IPS-20b (cell line): ENCODE results near the gene CCDC78.

Experiments used
- H3K27ac ChIP-seq: one replicate; pipeline ENCODE4 v1.5.1; 2013; ENCODE audit warnings: low read length
- H3K27me3 ChIP-seq: 2 replicates; pipeline ENCODE4 v1.6.1; 2013; ENCODE audit warnings: mild to moderate bottlenecking, low read length, inconsistent platforms; ENCODE audit not compliant: insufficient read depth
- H3K36me3 ChIP-seq: 2 replicates; pipeline ENCODE4 v1.6.1; 2013; ENCODE audit warnings: low read depth, mild to moderate bottlenecking, inconsistent platforms, low read length, moderate library complexity; ENCODE audit not compliant: insufficient read depth
- H3K4me1 ChIP-seq: 2 replicates; pipeline ENCODE4 v1.6.1; 2013; ENCODE audit warnings: mild to moderate bottlenecking, control low read depth, inconsistent platforms, low read length, moderate library complexity; ENCODE audit not compliant: insufficient read depth
- H3K4me3 ChIP-seq: 2 replicates; pipeline ENCODE4 v1.5.1; 2013; ENCODE audit warnings: mild to moderate bottlenecking, low read length, inconsistent platforms
- H3K9ac ChIP-seq: 2 replicates; pipeline ENCODE4 v1.6.1; 2013; ENCODE audit warnings: low read depth, mild to moderate bottlenecking, inconsistent platforms, low read length, moderate library complexity
- H3K9me3 ChIP-seq: 2 replicates; pipeline ENCODE4 v1.6.1; 2013; ENCODE audit warnings: mild to moderate bottlenecking, low read depth, low read length, inconsistent platforms; ENCODE audit not compliant: insufficient read depth

CCDC78 gene

DNA sequence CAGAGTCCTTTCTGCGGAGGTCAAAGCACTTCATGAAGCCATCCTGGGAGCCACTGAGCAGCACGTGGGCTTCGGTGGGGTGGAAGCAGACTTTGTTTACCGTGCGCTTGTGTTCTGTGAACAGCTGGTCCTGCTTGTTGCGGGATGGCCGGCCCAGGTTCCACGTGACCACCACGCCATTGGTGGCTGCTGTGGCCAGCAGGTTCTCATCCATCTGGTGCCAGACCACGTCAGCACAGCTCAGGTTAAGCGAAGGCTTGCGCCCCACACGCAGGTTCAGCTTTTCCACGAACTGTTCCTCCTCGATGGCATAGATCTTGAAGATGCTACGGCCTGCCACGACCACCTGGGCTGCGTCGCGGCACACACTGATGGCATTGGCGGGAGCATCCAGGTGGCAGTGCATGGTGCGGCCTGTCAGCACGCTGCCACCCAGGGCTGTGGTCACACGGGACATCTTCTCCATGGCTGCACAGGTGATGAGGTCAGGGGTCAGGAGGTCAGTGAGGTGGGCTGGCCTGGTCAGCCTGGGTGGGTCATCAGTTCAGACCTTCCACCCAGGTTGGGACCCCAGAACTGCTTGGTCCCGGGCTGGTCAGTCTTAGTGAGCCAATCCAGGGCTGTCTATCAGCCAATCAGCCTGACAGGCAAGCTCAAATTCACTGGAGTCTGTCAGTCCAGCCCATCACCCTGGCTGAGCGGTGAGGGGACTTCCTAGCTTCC is 36.9 kb downstream of the CCDC78 start:
- H3K27me3 ChIP-seq: peaks cover 39% of the 10 kb centered on the region
- no peaks in the 10 kb centered on the region for H3K36me3 ChIP-seq
- H3K4me3 ChIP-seq: peak overlapping the region; percentile 93
- H3K27ac ChIP-seq: no peak overlapping the region
- peak overlapping the region; percentile 90 for H3K9ac ChIP-seq
- H3K4me1 ChIP-seq: no peaks in the 10 kb centered on the region
- no peaks in the 10 kb centered on the region for H3K9me3 ChIP-seq

- Histone ChIP-seq H3K27me3 (peaks cover 21% of the 10 kb centered on the region), H3K36me3 (peaks cover 8% of the 10 kb centered on the region), H3K4me1 (no peaks in the 10 kb centered on the region), H3K9me3 (no peaks in the 10 kb centered on the region), H3K4me3 (no peak overlapping the region), H3K9ac (no peak overlapping the region), H3K27ac (no peak overlapping the region)
Measured at GRCh38 chr16:687499-687898, 38.7 kb downstream of the CCDC78 start.

DNA sequence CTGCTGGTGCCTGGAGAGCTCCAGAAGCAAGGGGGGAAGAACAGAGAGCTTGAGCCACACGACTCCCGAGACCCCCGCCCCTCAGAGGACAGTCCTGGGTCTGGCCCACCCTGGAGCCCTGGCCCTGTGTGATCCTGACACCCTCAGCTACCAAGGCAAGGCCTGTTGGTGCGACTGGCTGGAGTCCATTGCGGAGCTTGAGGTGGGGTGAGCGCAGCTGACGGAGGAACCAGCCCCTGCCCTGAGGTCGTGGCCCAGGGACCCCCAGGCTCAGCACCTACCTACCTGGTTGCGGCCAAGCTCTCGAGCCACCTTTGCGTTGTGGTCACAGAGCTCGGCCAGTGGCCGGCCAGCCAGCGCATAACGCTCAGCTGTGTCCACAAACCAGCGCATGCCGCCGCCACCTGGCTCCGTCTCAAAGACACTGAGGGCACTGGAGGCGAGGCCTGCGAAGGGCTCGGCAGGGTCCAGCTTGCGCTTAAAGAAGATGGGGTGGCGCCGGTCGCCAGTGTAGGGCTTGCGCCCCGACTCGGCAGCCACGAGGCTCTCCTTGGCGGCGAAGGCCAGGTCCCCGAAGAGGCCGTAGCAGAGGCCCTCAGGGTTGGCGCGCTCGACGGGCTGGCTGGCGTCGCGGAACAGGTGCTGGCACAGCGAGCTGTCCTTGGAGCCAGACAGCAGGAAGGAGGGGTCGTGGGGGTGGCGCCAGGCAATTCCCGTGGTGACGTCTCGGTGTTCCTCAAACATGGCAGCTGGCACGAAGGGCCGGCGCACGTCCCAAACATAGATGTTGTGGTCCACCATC is 39.6 kb downstream of the CCDC78 start:
- Histone ChIP-seq H3K4me1 (no peaks in the 10 kb centered on the region), H3K36me3 (peaks cover 16% of the 10 kb centered on the region), H3K27ac (no peak overlapping the region), H3K9me3 (no peaks in the 10 kb centered on the region), H3K9ac (no peak overlapping the region), H3K4me3 (no peak overlapping the region), H3K27me3 (peaks cover 12% of the 10 kb centered on the region)

- no peaks in the 10 kb centered on the region for H3K4me1 ChIP-seq
- no peak overlapping the region for H3K27ac ChIP-seq
- no peaks in the 10 kb centered on the region for H3K9me3 ChIP-seq
Measured at GRCh38 chr16:685967-686366, 40.3 kb downstream of the CCDC78 start.

DNA sequence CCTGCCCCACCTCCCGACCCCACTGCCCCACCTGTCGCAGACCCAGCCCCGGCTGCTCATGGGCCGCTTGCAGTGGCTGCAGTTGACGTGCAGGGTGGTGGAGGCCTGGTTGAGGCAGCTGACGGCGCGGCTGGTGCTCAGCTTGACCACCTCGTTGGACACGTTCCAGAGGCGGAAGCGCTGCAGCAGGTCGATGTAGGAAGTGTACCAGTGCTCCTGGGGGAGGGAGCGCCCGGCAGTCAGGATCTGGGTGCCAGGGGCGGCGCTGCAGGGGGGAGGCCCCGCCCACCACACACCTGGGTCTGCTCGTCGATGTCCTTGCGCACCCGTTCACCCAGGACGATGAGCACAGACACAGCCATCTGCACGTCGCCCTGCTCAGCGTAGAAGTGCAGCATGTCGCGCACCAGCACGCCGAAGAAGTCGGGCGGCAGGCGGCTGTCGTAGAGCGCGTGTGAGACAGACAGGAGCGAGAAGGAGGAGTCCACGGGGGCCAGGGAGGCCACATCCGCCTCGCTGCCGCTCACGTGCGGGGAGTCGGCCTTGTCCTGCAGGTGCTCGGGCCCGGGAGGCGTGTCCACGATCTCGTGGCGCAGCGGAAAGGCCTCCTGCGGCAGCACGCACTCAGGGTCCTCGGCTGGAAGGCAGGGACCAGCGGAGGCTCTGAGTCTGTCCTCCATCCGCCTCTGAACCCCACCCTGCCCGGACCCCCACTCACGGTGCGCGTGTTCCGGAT is 41.1 kb downstream of the CCDC78 start:
- H3K36me3 ChIP-seq: peaks cover 19% of the 10 kb centered on the region
- H3K27ac ChIP-seq: no peak overlapping the region

More at GRCh38 chr16:685967-686366, 40.3 kb downstream of the CCDC78 start:
- Histone ChIP-seq H3K36me3 (peaks cover 19% of the 10 kb centered on the region), H3K9ac (no peak overlapping the region), H3K4me3 (no peak overlapping the region), H3K27me3 (peaks cover 5% of the 10 kb centered on the region)

GRCh38 chr16:684071-684794 is 42.0 kb downstream of the CCDC78 start, which contains the start of gene JMJD8:
Gene JMJD8, minus strand, starts transcription at chr16:684334. Its CDS starts 15 bp downstream, at chr16:684319.
- Histone ChIP-seq H3K27me3 (no peaks in the 10 kb centered on the region), H3K27ac (no peak within 1 kb of the TSS), H3K36me3 (peaks cover 19% of the 10 kb centered on the region), H3K4me3 (peak within 1 kb of the TSS; percentile 74), H3K9me3 (no peaks in the 10 kb centered on the region), H3K9ac (peak within 1 kb of the TSS; percentile 79), H3K4me1 (no peaks in the 10 kb centered on the region)

More for the DNA sequence above, 41.1 kb downstream of the CCDC78 start:
- no peaks in the 10 kb centered on the region for H3K9me3 ChIP-seq
- H3K9ac ChIP-seq: no peak overlapping the region
- H3K27me3 ChIP-seq: no peaks in the 10 kb centered on the region
- H3K4me3 ChIP-seq: no peak overlapping the region
- H3K4me1 ChIP-seq: no peaks in the 10 kb centered on the region

DNA sequence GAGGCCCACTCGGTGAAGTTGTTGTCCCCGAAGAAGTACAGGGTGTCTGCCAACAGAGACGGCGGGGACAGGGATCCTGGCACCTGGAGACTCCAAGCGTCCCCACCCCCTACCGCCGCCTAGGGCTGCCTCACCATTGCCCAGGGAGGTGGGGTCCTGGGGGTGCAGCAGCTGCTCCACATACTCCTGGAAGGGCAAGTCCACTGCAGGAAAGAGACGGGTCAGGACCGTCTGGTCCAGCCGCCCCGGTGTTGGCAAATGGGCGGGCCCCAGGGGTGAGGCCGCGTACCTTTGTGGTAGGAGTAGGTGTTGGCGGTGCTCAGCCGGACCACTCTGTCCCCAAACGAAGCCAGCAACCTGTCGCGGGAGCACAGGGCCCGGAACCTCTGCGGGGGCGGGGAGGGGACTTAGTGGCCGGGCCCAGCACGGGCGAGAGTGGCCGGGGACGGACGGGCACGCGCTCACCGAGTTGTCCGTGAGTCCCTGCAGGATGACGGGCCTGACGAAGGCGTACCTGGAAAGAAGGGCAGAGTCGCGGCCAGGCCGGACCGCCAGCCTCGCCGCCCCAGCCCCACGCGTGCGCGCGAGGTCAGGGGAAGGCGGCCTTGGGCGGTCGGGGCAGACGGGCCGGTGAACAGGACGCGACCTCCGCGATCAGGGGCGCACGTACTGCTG is 42.7 kb downstream of the CCDC78 start:
- Histone ChIP-seq H3K4me1 (no peaks in the 10 kb centered on the region), H3K27me3 (no peaks in the 10 kb centered on the region), H3K4me3 (peak overlapping the region; percentile 74), H3K9me3 (no peaks in the 10 kb centered on the region), H3K36me3 (peaks cover 19% of the 10 kb centered on the region), H3K27ac (no peak overlapping the region), H3K9ac (peak overlapping the region; percentile 79)

- H3K9me3 ChIP-seq: no peaks in the 10 kb centered on the region
- H3K36me3 ChIP-seq: peaks cover 19% of the 10 kb centered on the region
- H3K9ac ChIP-seq: no peak overlapping the region
- H3K4me3 ChIP-seq: peak overlapping the region; percentile 74
- H3K27ac ChIP-seq: no peak overlapping the region
- H3K4me1 ChIP-seq: no peaks in the 10 kb centered on the region
- no peaks in the 10 kb centered on the region for H3K27me3 ChIP-seq
Measured at GRCh38 chr16:682493-683395, 43.5 kb downstream of the CCDC78 start.

DNA sequence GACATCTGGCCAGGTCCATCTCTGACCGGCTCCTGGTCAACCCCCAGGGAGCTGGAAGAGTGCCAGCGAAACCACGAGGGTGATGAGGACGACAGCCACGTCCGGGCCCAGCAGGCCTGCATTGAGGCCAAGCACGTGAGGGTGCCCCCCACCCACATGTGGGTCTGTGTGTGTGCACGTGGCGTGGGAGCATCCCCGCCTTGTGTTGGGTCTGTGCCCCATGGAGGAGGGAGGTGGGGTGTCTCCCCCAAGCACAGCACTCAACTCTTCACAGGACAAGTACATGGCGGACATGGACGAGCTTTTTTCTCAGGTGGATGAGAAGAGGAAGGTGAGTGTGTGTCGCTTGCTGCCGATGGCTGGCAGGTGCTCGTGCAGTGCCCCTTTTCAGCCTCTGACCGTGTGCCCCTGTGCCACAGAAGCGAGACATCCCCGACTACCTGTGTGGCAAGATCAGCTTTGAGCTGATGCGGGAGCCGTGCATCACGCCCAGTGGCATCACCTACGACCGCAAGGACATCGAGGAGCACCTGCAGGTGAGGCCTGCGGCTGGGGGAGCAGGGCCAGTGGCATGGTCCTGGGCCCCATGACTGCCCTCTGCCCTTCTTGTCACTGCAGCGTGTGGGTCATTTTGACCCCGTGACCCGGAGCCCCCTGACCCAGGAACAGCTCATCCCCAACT is 44.4 kb downstream of the CCDC78 start:
- Histone ChIP-seq H3K27ac (no peak overlapping the region), H3K4me1 (no peaks in the 10 kb centered on the region), H3K9ac (no peak overlapping the region; the same call in 1 of the 2 replicates), H3K4me3 (peak overlapping the region; percentile 90; the same call in 1 of the 2 replicates), H3K36me3 (peaks cover 19% of the 10 kb centered on the region), H3K27me3 (no peaks in the 10 kb centered on the region), H3K9me3 (no peaks in the 10 kb centered on the region)
